TTC549 (cell line): ENCODE data around the gene LPCAT3.
"Not testable (repeated sequence)": the region's sequence is repeated elsewhere in the genome, so short reads cannot be mapped to it uniquely, and the experiment has no call there.

Experiments
- FAIRE-seq: peaks from 2 replicates; lab custom pipeline; 2012; peaks lifted over from hg19 to GRCh38; lab: Jason Lieb, UNC

LPCAT3 gene

GRCh38 chr12:7037411-7037810 lies 19.1 kb upstream of the LPCAT3 start:
- FAIRE-seq = not testable (repeated sequence)

- FAIRE-seq = no peak
Observed at GRCh38 chr12:7035463-7035862, 17.2 kb upstream of the LPCAT3 start.

GRCh38 chr12:7034464-7034863 lies 16.2 kb upstream of the LPCAT3 start:
- no peak for FAIRE-seq

- no peak for FAIRE-seq
Observed at GRCh38 chr12:7032990-7033389, 14.7 kb upstream of the LPCAT3 start.

- FAIRE-seq = no peak
Observed at GRCh38 chr12:7031306-7031705, 13.0 kb upstream of the LPCAT3 start.

GRCh38 chr12:7026854-7027253 lies 8.6 kb upstream of the LPCAT3 start:
- no peak for FAIRE-seq

- FAIRE-seq = no peak
Observed at GRCh38 chr12:7023114-7023513, 4.8 kb upstream of the LPCAT3 start.

GRCh38 chr12:7021956-7022355 lies 3.7 kb upstream of the LPCAT3 start:
- no peak for FAIRE-seq

GRCh38 chr12:7019043-7019569 lies 830 bp upstream of the LPCAT3 start:
- FAIRE-seq = no peak

- no peak for FAIRE-seq
Observed at GRCh38 chr12:7017870-7018349, 366 bp downstream of the LPCAT3 start.

GRCh38 chr12:7016958-7017571 lies 1.2 kb downstream of the LPCAT3 start:
- no peak for FAIRE-seq

- FAIRE-seq = no peak
Observed at GRCh38 chr12:7015555-7016370, 2.5 kb downstream of the LPCAT3 start.

GRCh38 chr12:7013101-7013500 lies 5.2 kb downstream of the LPCAT3 start:
- no peak for FAIRE-seq

GRCh38 chr12:7012024-7012607 lies 6.2 kb downstream of the LPCAT3 start:
- FAIRE-seq = no peak

- FAIRE-seq = not testable (repeated sequence)
Observed at GRCh38 chr12:7011398-7011797, 6.9 kb downstream of the LPCAT3 start.

- no peak for FAIRE-seq
Observed at GRCh38 chr12:7009512-7009911, 8.8 kb downstream of the LPCAT3 start.

GRCh38 chr12:7008864-7009263 lies 9.4 kb downstream of the LPCAT3 start:
- FAIRE-seq = no peak

- no peak for FAIRE-seq
Observed at GRCh38 chr12:7006639-7007038, 11.6 kb downstream of the LPCAT3 start.

GRCh38 chr12:7005311-7005710 lies 13.0 kb downstream of the LPCAT3 start:
- no peak for FAIRE-seq

- FAIRE-seq = no peak
Observed at GRCh38 chr12:7004840-7005239, 13.4 kb downstream of the LPCAT3 start.

GRCh38 chr12:7004287-7004803 lies 13.9 kb downstream of the LPCAT3 start:
- FAIRE-seq = no peak

- FAIRE-seq = no peak
Observed at GRCh38 chr12:7001921-7002591, 16.2 kb downstream of the LPCAT3 start.
